SU-DHL-6 (cell line): ENCODE results near the gene GDI1.

ENCODE experiments used
- EZH2phosphoT487 ChIP-seq: fragments of 200-600 bp; sonication (generic), shearing (Covaris generic); conservative IDR thresholded peaks from 2 replicates; pipeline ENCODE4 v1.6.1; 2018; ENCODE audit warnings: mild to moderate bottlenecking, antibody characterized with exemption, low read length, moderate library complexity, mixed read lengths
- TF ChIP-seq, protein P1 (sequence below): fragments of 200-600 bp; sonication (generic); IDR thresholded peaks from one replicate; pipeline ENCODE4 v1.5.1; 2017; ENCODE audit warnings: antibody characterized with exemption, mild to moderate bottlenecking, low read length, moderate library complexity; ENCODE audit not compliant: insufficient read depth, poor library complexity, severe bottlenecking

DNA sequence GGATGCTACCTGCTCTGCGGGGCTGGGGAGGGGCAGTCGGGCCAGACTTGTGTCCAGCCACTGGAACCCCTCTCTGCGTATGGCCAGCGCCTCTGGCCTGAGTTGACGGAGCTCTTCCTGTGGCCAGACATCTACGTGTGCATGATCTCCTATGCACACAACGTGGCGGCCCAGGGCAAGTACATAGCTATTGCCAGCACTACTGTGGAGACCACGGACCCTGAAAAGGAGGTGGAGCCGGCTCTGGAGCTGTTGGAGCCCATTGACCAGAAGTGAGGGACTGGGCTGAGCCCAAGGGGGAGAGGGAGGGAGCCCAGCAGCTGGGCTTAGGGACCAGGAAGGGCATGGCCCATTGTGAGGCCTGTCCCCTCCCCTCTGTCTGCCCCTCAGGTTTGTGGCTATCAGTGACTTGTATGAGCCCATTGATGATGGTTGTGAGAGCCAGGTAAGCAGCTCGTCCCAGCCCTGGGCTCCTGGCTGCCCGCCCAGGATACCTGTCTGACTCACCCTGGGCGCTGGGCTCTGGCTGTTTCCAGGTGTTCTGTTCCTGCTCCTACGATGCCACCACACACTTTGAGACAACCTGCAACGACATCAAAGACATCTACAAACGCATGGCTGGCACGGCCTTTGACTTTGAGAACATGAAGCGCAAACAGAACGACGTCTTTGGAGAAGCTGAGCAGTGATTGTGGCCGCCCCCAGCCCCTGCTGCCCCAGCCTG, 5.2 kb downstream of the GDI1 start:
- TF ChIP-seq, protein P1, sequence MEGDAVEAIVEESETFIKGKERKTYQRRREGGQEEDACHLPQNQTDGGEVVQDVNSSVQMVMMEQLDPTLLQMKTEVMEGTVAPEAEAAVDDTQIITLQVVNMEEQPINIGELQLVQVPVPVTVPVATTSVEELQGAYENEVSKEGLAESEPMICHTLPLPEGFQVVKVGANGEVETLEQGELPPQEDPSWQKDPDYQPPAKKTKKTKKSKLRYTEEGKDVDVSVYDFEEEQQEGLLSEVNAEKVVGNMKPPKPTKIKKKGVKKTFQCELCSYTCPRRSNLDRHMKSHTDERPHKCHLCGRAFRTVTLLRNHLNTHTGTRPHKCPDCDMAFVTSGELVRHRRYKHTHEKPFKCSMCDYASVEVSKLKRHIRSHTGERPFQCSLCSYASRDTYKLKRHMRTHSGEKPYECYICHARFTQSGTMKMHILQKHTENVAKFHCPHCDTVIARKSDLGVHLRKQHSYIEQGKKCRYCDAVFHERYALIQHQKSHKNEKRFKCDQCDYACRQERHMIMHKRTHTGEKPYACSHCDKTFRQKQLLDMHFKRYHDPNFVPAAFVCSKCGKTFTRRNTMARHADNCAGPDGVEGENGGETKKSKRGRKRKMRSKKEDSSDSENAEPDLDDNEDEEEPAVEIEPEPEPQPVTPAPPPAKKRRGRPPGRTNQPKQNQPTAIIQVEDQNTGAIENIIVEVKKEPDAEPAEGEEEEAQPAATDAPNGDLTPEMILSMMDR, result no peak
- TF ChIP-seq EZH2phosphoT487, result no peak
